ENCODE measurements around the gene TBX1. TPM values are rescaled to one million over a fixed set of nuclear protein-coding genes. Genes with fewer than 3 reads are reported as not detected.

The TBX1 gene
- total and polyA plus RNA-seq, 2 of the 13 experiments (the other 11 are each of a cell fraction or from before 2014, with no cell fraction given): not detected

DNA sequence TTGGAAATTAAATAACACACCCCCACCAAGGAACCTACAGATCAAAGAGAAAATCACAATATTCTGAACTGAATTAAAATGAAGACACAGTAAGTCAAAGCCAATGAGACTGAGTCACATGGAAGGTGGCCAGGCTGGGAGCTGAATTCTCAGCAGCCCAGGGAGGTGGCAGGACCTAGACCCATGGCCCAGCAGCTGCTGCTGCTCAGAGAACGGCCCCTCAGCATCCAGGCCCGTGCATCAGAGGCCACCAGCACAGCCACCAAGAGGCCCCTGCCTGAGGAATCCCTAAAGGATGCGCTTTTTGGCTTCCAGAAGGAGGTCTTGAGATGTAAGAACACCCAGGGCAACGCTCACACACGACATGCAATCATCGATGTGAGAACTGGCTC lies 35.0 kb downstream of the TBX1 start:
- Histone ChIP-seq H3K27me3 (ENCODE audit: control insufficient read depth in 1 of 2, insufficient read depth in 2 of 2, low read length in 2 of 2) (no peaks in the 10 kb centered on the region), H3K79me2 (ENCODE audit: insufficient read depth, low read length) (no peaks in the 10 kb centered on the region), H3K4me1 (ENCODE audit: insufficient read depth, low read length) (peaks cover 7% of the 10 kb centered on the region; the same call in 1 of the 2 replicates), H4K20me1 (ENCODE audit: insufficient read depth, low read length) (no peaks in the 10 kb centered on the region), H3K9me3 (ENCODE audit: low read length) (no peaks in the 10 kb centered on the region), H2AFZ (ENCODE audit: low read length) (no peak overlapping the region), H3K4me3 (replicated peaks in 1 of 3; ENCODE audit: insufficient read depth in 1 of 3, low read depth in 2 of 3, low read length in 3 of 3) (no peak overlapping the region), H3K9ac (ENCODE audit: insufficient read depth, low read depth, low read length) (no peak overlapping the region), H3K27ac (ENCODE audit: extremely low read length, insufficient read depth, low read length) (no peak overlapping the region), H3K36me3 (replicated peaks in 1 of 2; ENCODE audit: control insufficient read depth in 1 of 2, insufficient read depth in 2 of 2, low read length in 2 of 2) (no peaks in the 10 kb centered on the region), H3K4me2 (ENCODE audit: low read depth, low read length) (no peak overlapping the region)
- TF ChIP-seq ZNF672 (CRISPR knock-in tag; IDR thresholded peaks at IDR 0.05): no peak
- no peak for TF ChIP-seq ZNF256 (CRISPR knock-in tag; conservative IDR thresholded peaks at IDR 0.05)
- no peak for TF ChIP-seq ZNF232 (CRISPR knock-in tag; IDR thresholded peaks at IDR 0.05; ENCODE audit: borderline replicate concordance)
- TF ChIP-seq RARA (CRISPR knock-in tag; IDR thresholded peaks at IDR 0.05): no peak
- TF ChIP-seq RNF2 (conservative IDR thresholded peaks at IDR 0.05; ENCODE audit: low read depth): no peak
- no peak for TF ChIP-seq ZFP1 (CRISPR knock-in tag; IDR thresholded peaks at IDR 0.05)
- no peak for TF ChIP-seq ZNF382 (CRISPR knock-in tag; IDR thresholded peaks at IDR 0.05; ENCODE audit: borderline replicate concordance)
- TF ChIP-seq, protein P1, sequence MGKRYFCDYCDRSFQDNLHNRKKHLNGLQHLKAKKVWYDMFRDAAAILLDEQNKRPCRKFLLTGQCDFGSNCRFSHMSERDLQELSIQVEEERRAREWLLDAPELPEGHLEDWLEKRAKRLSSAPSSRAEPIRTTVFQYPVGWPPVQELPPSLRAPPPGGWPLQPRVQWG (CRISPR knock-in tag; IDR thresholded peaks at IDR 0.05; ENCODE audit: borderline replicate concordance, low read depth): no peak
- TF ChIP-seq REXO4 (CRISPR knock-in tag; IDR thresholded peaks at IDR 0.05; ENCODE audit: borderline replicate concordance): no peak
- no peak for TF ChIP-seq ZNF652 (CRISPR knock-in tag; IDR thresholded peaks at IDR 0.05; ENCODE audit: borderline replicate concordance, low read depth)
- no peak for TF ChIP-seq ZNF510 (CRISPR knock-in tag; IDR thresholded peaks at IDR 0.05; ENCODE audit: low read depth)
- TF ChIP-seq FOSL1 (CRISPR knock-in tag; IDR thresholded peaks at IDR 0.05; ENCODE audit: borderline replicate concordance): no peak
- TF ChIP-seq ZBTB42 (CRISPR knock-in tag; IDR thresholded peaks at IDR 0.05): no peak
- ChIA-PET POLR2A (no interaction called here), CTCF (ENCODE audit: low intra/inter-chr PET ratio, low total read pairs) (no interaction called here)
- ATAC-seq (no peak), FAIRE-seq (no peak), DNase-seq (ENCODE audit: low spot score) (no peak)
- BruUV-seq (replicated peaks): no TSS peak
- intact Hi-C loops (cut with micrococcal nuclease; ENCODE audit: unreplicated experiment): no loop called here
- in situ Hi-C loops (cut with HindIII; ENCODE audit: extremely low pct_ligation_motif_present, low pct_unique_long_range_greater_than_20kb): no loop called here
- WGBS (ENCODE audit: low lambda C conversion rate): 87% methylated on average over 4 of the region's 6 CpGs
